HEK293T (cell line): ENCODE data around the gene HOXA6.

Experiments used
- BHLHE40 ChIP-seq: fragments of 450-650 bp; IDR thresholded peaks from 2 replicates; pipeline ENCODE4 v1.6.1; 2016; ENCODE audit warnings: mild to moderate bottlenecking, moderate library complexity, borderline replicate concordance
- CTBP1 ChIP-seq: fragments of 450-650 bp; IDR thresholded peaks from 2 replicates; pipeline ENCODE4 v1.6.1; 2016; ENCODE audit warnings: borderline replicate concordance
- ELF4 ChIP-seq: fragments of 450-650 bp; IDR thresholded peaks from 2 replicates; pipeline ENCODE4 v1.6.1; 2017; ENCODE audit warnings: antibody characterized with exemption
- HDGF ChIP-seq: fragments of 450-650 bp; IDR thresholded peaks from 2 replicates; pipeline ENCODE4 v1.6.1; 2017; ENCODE audit warnings: antibody characterized with exemption, borderline replicate concordance
- NFRKB ChIP-seq: fragments of 450-650 bp; IDR thresholded peaks from 2 replicates; pipeline ENCODE4 v1.6.1; 2016; ENCODE audit warnings: mild to moderate bottlenecking, moderate library complexity
- SP1 ChIP-seq: fragments of 450-650 bp; IDR thresholded peaks from 2 replicates; pipeline ENCODE4 v1.6.1; 2017
- SUZ12 ChIP-seq: fragments of 450-650 bp; IDR thresholded peaks from 2 replicates; pipeline ENCODE4 v1.6.1; 2016; ENCODE audit warnings: mild to moderate bottlenecking

GRCh38 chr7:27138985-27139333 is 8.6 kb downstream of the HOXA6 start:
- TF ChIP-seq HDGF (no peak), SP1 (no peak), CTBP1 (no peak), NFRKB (no peak), ELF4 (no peak), BHLHE40 (no peak), SUZ12 (no peak)
